ENCODE results near the gene SLC2A1.
"Not testable (repeated sequence)": the region's sequence is repeated elsewhere in the genome, so short reads cannot be mapped to it uniquely, and the experiment has no call there.

Gene SLC2A1

GRCh38 chr1:42926235-42926878, 32.3 kb downstream of the SLC2A1 start:
- peaks cover 65% of the 10 kb centered on the region for H3K4me1 Mint-ChIP-seq

GRCh38 chr1:42924851-42925760, 33.6 kb downstream of the SLC2A1 start:
- Mint-ChIP-seq H3K36me3 (ENCODE audit: low read depth) (peaks cover 38% of the 10 kb centered on the region), H3K27ac (peak overlapping the region; percentile 87), H3K4me1 (peaks cover 52% of the 10 kb centered on the region), H3K4me3 (peak overlapping the region; percentile 83), H3K27me3 (no peaks in the 10 kb centered on the region), H3K9me3 (no peaks in the 10 kb centered on the region)
- ATAC-seq (peak; percentile 11), DNase-seq (no peak)

More at GRCh38 chr1:42926235-42926878, 32.3 kb downstream of the SLC2A1 start:
- ATAC-seq (no peak), DNase-seq (no peak)
- H3K27ac Mint-ChIP-seq, result no peak overlapping the region
- H3K9me3 Mint-ChIP-seq, result no peaks in the 10 kb centered on the region
- H3K4me3 Mint-ChIP-seq, result no peak overlapping the region
- H3K27me3 Mint-ChIP-seq, result no peaks in the 10 kb centered on the region
- peaks cover 47% of the 10 kb centered on the region for H3K36me3 Mint-ChIP-seq (ENCODE audit: low read depth)

- Mint-ChIP-seq H3K36me3 (ENCODE audit: low read depth) (peaks cover 34% of the 10 kb centered on the region), H3K27me3 (no peaks in the 10 kb centered on the region), H3K27ac (peak overlapping the region; percentile 86), H3K4me3 (peak overlapping the region; percentile 83), H3K9me3 (no peaks in the 10 kb centered on the region), H3K4me1 (peaks cover 46% of the 10 kb centered on the region)
- peak; percentile 92 for ATAC-seq
- DNase-seq, result peak; percentile 95
Measured at GRCh38 chr1:42924082-42924850, 34.4 kb downstream of the SLC2A1 start.

GRCh38 chr1:42923367-42924081, 35.1 kb downstream of the SLC2A1 start:
- Mint-ChIP-seq H3K4me3 (peak overlapping the region; percentile 83), H3K4me1 (peaks cover 42% of the 10 kb centered on the region), H3K27ac (peak overlapping the region; percentile 86), H3K27me3 (no peaks in the 10 kb centered on the region), H3K36me3 (ENCODE audit: low read depth) (peaks cover 28% of the 10 kb centered on the region), H3K9me3 (no peaks in the 10 kb centered on the region)
- ATAC-seq (no peak), DNase-seq (no peak)

GRCh38 chr1:42922687-42923366, 35.8 kb downstream of the SLC2A1 start:
- Mint-ChIP-seq H3K27ac (peak overlapping the region; percentile 82), H3K4me1 (peaks cover 36% of the 10 kb centered on the region), H3K27me3 (no peaks in the 10 kb centered on the region), H3K4me3 (peak overlapping the region; percentile 83), H3K9me3 (no peaks in the 10 kb centered on the region), H3K36me3 (ENCODE audit: low read depth) (peaks cover 21% of the 10 kb centered on the region)
- peak; percentile 51 for ATAC-seq
- DNase-seq, result peak; percentile 55

- ATAC-seq (no peak), DNase-seq (no peak)
- peaks cover 11% of the 10 kb centered on the region for H3K36me3 Mint-ChIP-seq (ENCODE audit: low read depth)
- no peaks in the 10 kb centered on the region for H3K27me3 Mint-ChIP-seq
- H3K4me3 Mint-ChIP-seq, result no peak overlapping the region
- H3K9me3 Mint-ChIP-seq, result no peaks in the 10 kb centered on the region
- peaks cover 28% of the 10 kb centered on the region for H3K4me1 Mint-ChIP-seq
- H3K27ac Mint-ChIP-seq, result no peak overlapping the region
Measured at GRCh38 chr1:42921769-42922168, 36.9 kb downstream of the SLC2A1 start.

GRCh38 chr1:42919651-42920050, 39.0 kb downstream of the SLC2A1 start:
- not testable (repeated sequence) for H3K27me3 Mint-ChIP-seq; H3K9me3 Mint-ChIP-seq; H3K36me3 Mint-ChIP-seq (ENCODE audit: low read depth); ATAC-seq; H3K4me3 Mint-ChIP-seq; H3K27ac Mint-ChIP-seq; DNase-seq
- peaks cover 15% of the 10 kb centered on the region for H3K4me1 Mint-ChIP-seq

GRCh38 chr1:42917241-42917495, 41.5 kb downstream of the SLC2A1 start:
- DNase-seq (no peak), ATAC-seq (no peak)
- Mint-ChIP-seq H3K4me3 (no peak overlapping the region), H3K9me3 (no peaks in the 10 kb centered on the region), H3K27ac (no peak overlapping the region), H3K36me3 (ENCODE audit: low read depth) (no peaks in the 10 kb centered on the region), H3K4me1 (peaks cover 5% of the 10 kb centered on the region), H3K27me3 (no peaks in the 10 kb centered on the region)

GRCh38 chr1:42915456-42915855, 43.2 kb downstream of the SLC2A1 start:
- no peak for DNase-seq
- Mint-ChIP-seq H3K27me3 (no peaks in the 10 kb centered on the region), H3K4me1 (peaks cover 5% of the 10 kb centered on the region), H3K4me3 (no peak overlapping the region), H3K9me3 (no peaks in the 10 kb centered on the region), H3K27ac (no peak overlapping the region), H3K36me3 (ENCODE audit: low read depth) (no peaks in the 10 kb centered on the region)
- no peak for ATAC-seq

- Mint-ChIP-seq H3K27me3 (no peaks in the 10 kb centered on the region), H3K9me3 (no peaks in the 10 kb centered on the region), H3K4me1 (peaks cover 5% of the 10 kb centered on the region), H3K27ac (no peak overlapping the region), H3K4me3 (no peak overlapping the region), H3K36me3 (ENCODE audit: low read depth) (no peaks in the 10 kb centered on the region)
- ATAC-seq (no peak), DNase-seq (no peak)
Measured at GRCh38 chr1:42914092-42914627, 44.5 kb downstream of the SLC2A1 start.

- Mint-ChIP-seq H3K27ac (no peak overlapping the region), H3K9me3 (no peaks in the 10 kb centered on the region), H3K27me3 (no peaks in the 10 kb centered on the region), H3K4me3 (no peak overlapping the region), H3K4me1 (peaks cover 5% of the 10 kb centered on the region), H3K36me3 (ENCODE audit: low read depth) (no peaks in the 10 kb centered on the region)
- ATAC-seq (no peak), DNase-seq (peak; percentile 43)
Measured at GRCh38 chr1:42913426-42914091, 45.1 kb downstream of the SLC2A1 start.

- Mint-ChIP-seq H3K9me3 (no peaks in the 10 kb centered on the region), H3K27me3 (no peaks in the 10 kb centered on the region), H3K36me3 (ENCODE audit: low read depth) (no peaks in the 10 kb centered on the region), H3K4me3 (no peak overlapping the region), H3K27ac (no peak overlapping the region), H3K4me1 (peaks cover 5% of the 10 kb centered on the region)
- ATAC-seq (no peak), DNase-seq (no peak)
Measured at GRCh38 chr1:42910985-42911384, 47.7 kb downstream of the SLC2A1 start.

GRCh38 chr1:42908046-42908445, 50.6 kb downstream of the SLC2A1 start:
- Mint-ChIP-seq H3K27me3 (no peaks in the 10 kb centered on the region), H3K4me1 (peaks cover under 1% of the 10 kb centered on the region), H3K9me3 (no peaks in the 10 kb centered on the region), H3K36me3 (ENCODE audit: low read depth) (no peaks in the 10 kb centered on the region), H3K27ac (no peak overlapping the region), H3K4me3 (no peak overlapping the region)
- DNase-seq, result no peak
- no peak for ATAC-seq

Data from activated naive CD8-positive, alpha-beta T cell treated with anti-CD3 and anti-CD28 coated beads, Interleukin-2, amount 50 U/mL, for 24 hours (primary cell).